Stimulated activated naive CD8-positive, alpha-beta T cell treated with anti-CD3 and anti-CD28 coated beads, Interleukin-15, amount 100 ng/mL, for 72 hours (primary cell): Measurements from ENCODE around the gene XNDC1N.
"Not testable (repeated sequence)": the region's sequence is repeated elsewhere in the genome, so short reads cannot be mapped to it uniquely, and the experiment has no call there.

Source experiments
- ATAC-seq: fragments of 150-1000 bp; cut with Tn5 transposase; 2 replicates; pipeline ENCODE4 v1.10.0; 2021; ENCODE audit warnings: mild to moderate bottlenecking, moderate library complexity
- DNase-seq, 2 donors: peaks; one replicate each; pipeline ENCODE4 v3.0.0; 2021 to 2022
- H3K27ac Mint-ChIP-seq, 2 donors: one replicate each; pipeline ENCODE4 v1.8.0; 2022; ENCODE audit warnings: mild to moderate bottlenecking in 2 of 2, mixed read lengths in 2 of 2, moderate library complexity in 2 of 2
- H3K27me3 Mint-ChIP-seq: one replicate; pipeline ENCODE4 v1.8.0; 2022; ENCODE audit warnings: mixed read lengths
- H3K4me1 Mint-ChIP-seq: one replicate; pipeline ENCODE4 v1.8.0; 2022; ENCODE audit warnings: mild to moderate bottlenecking, mixed read lengths
- H3K4me3 Mint-ChIP-seq, 2 donors: one replicate each; pipeline ENCODE4 v1.8.0; 2022; ENCODE audit warnings: mild to moderate bottlenecking in 2 of 2, mixed read lengths in 2 of 2, moderate library complexity in 1 of 2
- H3K9me3 Mint-ChIP-seq, 2 donors: one replicate each; pipeline ENCODE4 v1.8.0; 2022; ENCODE audit warnings: mixed read lengths in 2 of 2

Gene XNDC1N

DNA sequence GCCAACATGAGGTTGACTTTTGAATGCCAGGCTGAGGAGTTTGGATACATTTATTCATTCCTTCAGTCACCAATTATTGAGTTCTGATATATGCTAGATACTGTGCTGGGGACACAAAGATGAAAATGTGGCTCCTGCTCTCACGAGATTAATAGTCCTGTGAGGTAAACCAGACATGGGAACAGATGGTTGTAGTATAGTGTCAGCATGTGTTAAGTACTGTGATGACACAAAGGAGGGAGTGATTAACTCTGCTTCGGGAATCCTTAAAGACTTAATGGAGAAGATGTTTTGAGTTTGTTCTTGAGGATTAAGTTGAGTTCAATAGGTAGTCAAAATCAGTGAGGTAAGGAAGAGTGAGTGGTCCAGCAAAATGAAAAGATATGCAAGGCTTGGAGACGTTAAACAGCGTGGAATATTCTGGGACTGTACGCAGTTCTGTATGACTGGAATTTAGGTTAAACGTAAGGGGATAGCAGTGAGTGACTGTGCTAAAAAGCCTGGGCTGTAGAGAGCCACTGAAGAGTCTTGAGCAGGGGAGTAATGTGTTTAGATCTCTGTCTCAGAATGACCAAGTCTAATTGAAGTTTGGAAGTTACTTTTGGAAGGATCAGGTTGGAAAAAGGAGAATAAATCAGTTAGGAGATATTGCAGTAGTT, 12.3 kb upstream of the XNDC1N start:
- Mint-ChIP-seq H3K27me3 (no peaks in the 10 kb centered on the region), H3K4me3 (no peak overlapping the region), H3K9me3 (no peaks in the 10 kb centered on the region), H3K4me1 (no peaks in the 10 kb centered on the region), H3K27ac (no peak overlapping the region)
- no peak for ATAC-seq
- no peak for DNase-seq

- H3K27ac Mint-ChIP-seq: no peak overlapping the region
- no peak overlapping the region for H3K4me3 Mint-ChIP-seq
- H3K4me1 Mint-ChIP-seq: peaks cover 13% of the 10 kb centered on the region
- no peaks in the 10 kb centered on the region for H3K27me3 Mint-ChIP-seq
- ATAC-seq: no peak
- DNase-seq: no peak
- no peaks in the 10 kb centered on the region for H3K9me3 Mint-ChIP-seq
Observed at GRCh38 chr11:71937826-71938225, 9.4 kb upstream of the XNDC1N start.

DNA sequence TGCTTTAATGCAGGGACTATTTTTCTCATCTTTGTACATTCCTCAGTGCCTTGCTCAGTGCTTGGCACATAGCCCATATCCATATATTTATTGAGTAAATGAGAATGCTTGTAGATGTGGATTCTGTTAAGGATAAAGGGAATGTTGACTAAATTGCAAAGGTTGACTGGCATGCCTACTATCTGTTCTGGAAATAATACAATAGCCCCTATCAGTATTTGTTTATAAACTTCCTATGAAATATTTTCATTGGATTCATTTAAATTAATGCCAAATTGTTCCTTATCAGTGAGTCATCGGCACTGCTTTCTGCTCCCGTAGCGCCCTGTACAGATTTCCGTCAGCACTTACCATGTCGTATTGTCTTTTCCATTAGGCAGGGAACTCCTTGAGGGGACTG, 8.4 kb upstream of the XNDC1N start:
- no peaks in the 10 kb centered on the region for H3K27me3 Mint-ChIP-seq
- DNase-seq (no peak), ATAC-seq (no peak)
- no peaks in the 10 kb centered on the region for H3K9me3 Mint-ChIP-seq
- H3K4me1 Mint-ChIP-seq: peaks cover 19% of the 10 kb centered on the region
- no peak overlapping the region for H3K27ac Mint-ChIP-seq
- no peak overlapping the region for H3K4me3 Mint-ChIP-seq

- no peaks in the 10 kb centered on the region for H3K27me3 Mint-ChIP-seq
- H3K9me3 Mint-ChIP-seq: no peaks in the 10 kb centered on the region
- ATAC-seq (no peak), DNase-seq (no peak)
- H3K4me1 Mint-ChIP-seq: peaks cover 33% of the 10 kb centered on the region
- H3K27ac Mint-ChIP-seq: no peak overlapping the region
- H3K4me3 Mint-ChIP-seq: no peak overlapping the region
Observed at GRCh38 chr11:71935338-71935925, 7.0 kb upstream of the XNDC1N start.

DNA sequence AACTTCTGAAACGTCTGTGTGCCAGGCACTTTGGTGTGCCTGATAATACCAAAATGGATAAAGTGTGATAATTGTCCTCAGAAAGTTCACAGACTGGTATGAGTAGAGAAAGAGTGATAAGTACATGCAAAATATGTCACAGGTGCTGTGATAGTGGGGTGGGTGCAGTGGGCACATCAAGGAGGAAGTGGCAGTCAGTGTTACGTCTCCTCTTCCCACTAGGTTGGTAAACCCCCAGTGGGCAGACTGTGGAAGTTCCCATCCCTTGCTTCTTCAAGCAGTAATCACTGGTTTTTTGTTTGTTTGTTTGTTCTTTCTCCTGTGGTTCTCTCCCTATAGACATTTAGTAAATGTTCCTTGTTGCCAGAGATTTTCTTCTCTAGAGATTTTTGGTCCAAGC, 5.8 kb upstream of the XNDC1N start:
- Mint-ChIP-seq H3K27me3 (no peaks in the 10 kb centered on the region), H3K9me3 (no peaks in the 10 kb centered on the region), H3K4me3 (peak overlapping the region in 1 of 2 donors; percentile 16), H3K4me1 (peaks cover 45% of the 10 kb centered on the region), H3K27ac (peak overlapping the region in 1 of 2 donors; percentile 50)
- DNase-seq: no peak
- ATAC-seq: peak; percentile 78

- Mint-ChIP-seq H3K27ac (no peak overlapping the region), H3K4me1 (peaks cover 49% of the 10 kb centered on the region), H3K9me3 (no peaks in the 10 kb centered on the region), H3K4me3 (no peak overlapping the region), H3K27me3 (no peaks in the 10 kb centered on the region)
- ATAC-seq: no peak
- DNase-seq: no peak
Observed at GRCh38 chr11:71933141-71933933, 4.9 kb upstream of the XNDC1N start.

DNA sequence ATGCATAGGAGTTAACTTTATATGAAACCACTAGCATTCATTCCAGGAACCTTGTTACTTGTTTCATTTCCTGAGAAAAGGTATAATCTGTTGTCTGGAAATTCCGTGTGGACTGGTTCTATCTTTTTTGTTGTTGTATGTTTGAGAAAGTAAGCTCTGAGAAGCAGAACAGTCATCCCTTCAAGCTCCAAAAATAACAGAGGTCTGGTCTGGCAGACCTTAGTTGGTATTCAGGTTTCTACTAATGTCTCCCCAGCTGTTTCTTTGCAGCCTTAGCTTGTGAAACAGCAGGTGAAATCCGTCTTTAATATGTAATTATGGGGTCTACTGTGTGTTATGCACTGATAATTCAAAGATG, 2.8 kb upstream of the XNDC1N start:
- ATAC-seq: no peak
- H3K27me3 Mint-ChIP-seq: no peaks in the 10 kb centered on the region
- no peak overlapping the region for H3K27ac Mint-ChIP-seq
- H3K4me3 Mint-ChIP-seq: peak overlapping the region in 1 of 2 donors; percentile 91
- peaks cover 56% of the 10 kb centered on the region for H3K4me1 Mint-ChIP-seq
- no peaks in the 10 kb centered on the region for H3K9me3 Mint-ChIP-seq
- no peak for DNase-seq

- peak overlapping the region; percentile 91 to 93 for H3K4me3 Mint-ChIP-seq
- H3K9me3 Mint-ChIP-seq: no peaks in the 10 kb centered on the region
- DNase-seq (no peak), ATAC-seq (no peak)
- peaks cover 56% of the 10 kb centered on the region for H3K4me1 Mint-ChIP-seq
- H3K27me3 Mint-ChIP-seq: no peaks in the 10 kb centered on the region
- H3K27ac Mint-ChIP-seq: peak overlapping the region in 1 of 2 donors; percentile 14
Observed at GRCh38 chr11:71930556-71931244, 2.3 kb upstream of the XNDC1N start.

GRCh38 chr11:71929491-71929890, 1.1 kb upstream of the XNDC1N start:
- H3K4me3 Mint-ChIP-seq: peak overlapping the region; percentile 91 to 93
- H3K27me3 Mint-ChIP-seq: no peaks in the 10 kb centered on the region
- no peak for ATAC-seq

GRCh38 chr11:71928737-71929443, 496 bp upstream of the XNDC1N start, which contains the start of gene RNF121:
Gene RNF121 (plus strand): TSS chr11:71929046. CDS start chr11:71929062, 16 bp downstream.
- Mint-ChIP-seq H3K4me3 (peak within 1 kb of the TSS; percentile 91 to 93), H3K4me1 (peaks cover 47% of the 10 kb centered on the region), H3K9me3 (no peaks in the 10 kb centered on the region), H3K27ac (peak within 1 kb of the TSS; percentile 100), H3K27me3 (no peaks in the 10 kb centered on the region)
- peak; percentile 95 to 98 for DNase-seq
- ATAC-seq: peak; percentile 92

More at GRCh38 chr11:71929491-71929890, 1.1 kb upstream of the XNDC1N start:
- peaks cover 53% of the 10 kb centered on the region for H3K4me1 Mint-ChIP-seq
- DNase-seq: no peak
- H3K9me3 Mint-ChIP-seq: no peaks in the 10 kb centered on the region
- H3K27ac Mint-ChIP-seq: peak overlapping the region; percentile 51 to 100

- ATAC-seq: no peak
- Mint-ChIP-seq H3K4me1 (no peaks in the 10 kb centered on the region), H3K27ac (no peak overlapping the region), H3K27me3 (no peaks in the 10 kb centered on the region), H3K4me3 (no peak overlapping the region), H3K9me3 (no peaks in the 10 kb centered on the region)
- DNase-seq: no peak
Observed at GRCh38 chr11:71917646-71918140, 10.7 kb downstream of the XNDC1N start.

DNA sequence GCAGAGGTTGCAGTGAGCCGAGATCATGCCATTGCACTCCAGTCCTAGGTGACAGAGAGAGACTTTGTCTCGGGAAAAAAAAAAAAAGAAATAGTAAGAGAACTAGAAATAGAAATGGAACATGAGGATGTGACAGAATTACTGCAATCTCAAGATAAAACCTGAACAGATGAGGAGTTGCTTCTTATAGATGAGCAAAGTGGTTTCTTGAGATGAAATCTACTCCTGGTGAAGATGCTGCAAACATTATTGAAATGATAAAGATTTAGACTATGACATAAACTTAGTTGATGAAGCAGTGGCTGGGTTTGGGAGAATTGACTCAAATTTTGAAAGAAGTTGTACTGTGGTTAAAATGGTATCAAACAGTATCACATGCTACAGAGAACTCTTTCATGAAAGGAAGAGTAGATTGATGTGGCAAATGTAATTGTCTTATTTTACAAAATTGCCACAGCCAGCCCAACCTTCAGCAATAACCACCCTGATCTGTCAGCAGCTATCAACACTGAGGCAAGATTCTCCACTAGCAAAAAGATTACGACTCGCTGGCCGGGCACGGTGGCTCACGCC, 13.7 kb downstream of the XNDC1N start:
- peak overlapping the region in 1 of 2 donors; percentile 22 for H3K27ac Mint-ChIP-seq

GRCh38 chr11:71913756-71914526, 14.5 kb downstream of the XNDC1N start:
- H3K4me3 Mint-ChIP-seq: no peak overlapping the region
- H3K4me1 Mint-ChIP-seq: peaks cover 14% of the 10 kb centered on the region
- H3K27me3 Mint-ChIP-seq: no peaks in the 10 kb centered on the region
- ATAC-seq: no peak
- DNase-seq: no peak
- H3K9me3 Mint-ChIP-seq: no peaks in the 10 kb centered on the region
- peak overlapping the region in 1 of 2 donors; percentile 22 for H3K27ac Mint-ChIP-seq

More for the DNA sequence above, 13.7 kb downstream of the XNDC1N start:
- ATAC-seq (peak; percentile 76), DNase-seq (no peak)
- Mint-ChIP-seq H3K27me3 (no peaks in the 10 kb centered on the region), H3K9me3 (no peaks in the 10 kb centered on the region), H3K4me3 (no peak overlapping the region), H3K4me1 (peaks cover 14% of the 10 kb centered on the region)

GRCh38 chr11:71911986-71912340, 16.4 kb downstream of the XNDC1N start:
- peak overlapping the region in 1 of 2 donors; percentile 26 for H3K4me3 Mint-ChIP-seq
- DNase-seq, H3K27me3 Mint-ChIP-seq, H3K9me3 Mint-ChIP-seq, ATAC-seq: not testable (repeated sequence)
- peaks cover 14% of the 10 kb centered on the region for H3K4me1 Mint-ChIP-seq
- peak overlapping the region; percentile 92 to 98 for H3K27ac Mint-ChIP-seq
